BJ (cell line): Measurements from ENCODE around the gene ESPNL. TPM values are rescaled to one million over a fixed set of nuclear protein-coding genes. Genes with fewer than 3 reads are reported as not detected.

Experiments used
- CTCF ChIA-PET: fragments of 350-600 bp; formaldehyde crosslinking; extraction: SDS; loops from one replicate; lab custom pipeline; 2021; ENCODE audit warnings: antibody characterized with exemption, inconsistent platforms; lab: Yijun Ruan, JAX
- POLR2A ChIA-PET: fragments of 300-600 bp; sonication (Branson Sonifier 250); formaldehyde crosslinking; extraction: SDS; loops from one replicate; lab custom pipeline; 2021; ENCODE audit warnings: antibody characterized with exemption; lab: Charles Lee
- DNase-seq: peaks from one replicate; pipeline ENCODE4 v3.0.0-alpha.2; 2011; ENCODE audit warnings: low read depth
- H3K27me3 ChIP-seq: 2 replicates; pipeline ENCODE4 v1.6.0; 2011; ENCODE audit warnings: low read length; ENCODE audit not compliant: control insufficient read depth, insufficient read depth
- H3K36me3 ChIP-seq: 2 replicates; pipeline ENCODE4 v1.5.1; 2011; ENCODE audit warnings: low read length; ENCODE audit not compliant: control insufficient read depth, insufficient read depth
- H3K4me3 ChIP-seq: 2 replicates; pipeline ENCODE4 v1.5.1; 2011; ENCODE audit warnings: low read depth, mild to moderate bottlenecking, control low read depth, low read length
- CTCF ChIP-seq: IDR thresholded peaks from 2 replicates; pipeline ENCODE4 v1.5.1; 2011; ENCODE audit warnings: low read depth, mild to moderate bottlenecking, control low read depth, inconsistent platforms, low read length, moderate library complexity; ENCODE audit not compliant: insufficient read depth
- polyA plus RNA-seq: library from polyadenylated mRNA; depleted of rRNA; stranded (reverse); fragments of >200 nt; gene quantifications from 2 replicates; pipeline ENCODE4 v1.2.3, GENCODE V29; 2011

Gene ESPNL
- polyA plus RNA-seq, 1 experiment = 2.1 TPM

DNA sequence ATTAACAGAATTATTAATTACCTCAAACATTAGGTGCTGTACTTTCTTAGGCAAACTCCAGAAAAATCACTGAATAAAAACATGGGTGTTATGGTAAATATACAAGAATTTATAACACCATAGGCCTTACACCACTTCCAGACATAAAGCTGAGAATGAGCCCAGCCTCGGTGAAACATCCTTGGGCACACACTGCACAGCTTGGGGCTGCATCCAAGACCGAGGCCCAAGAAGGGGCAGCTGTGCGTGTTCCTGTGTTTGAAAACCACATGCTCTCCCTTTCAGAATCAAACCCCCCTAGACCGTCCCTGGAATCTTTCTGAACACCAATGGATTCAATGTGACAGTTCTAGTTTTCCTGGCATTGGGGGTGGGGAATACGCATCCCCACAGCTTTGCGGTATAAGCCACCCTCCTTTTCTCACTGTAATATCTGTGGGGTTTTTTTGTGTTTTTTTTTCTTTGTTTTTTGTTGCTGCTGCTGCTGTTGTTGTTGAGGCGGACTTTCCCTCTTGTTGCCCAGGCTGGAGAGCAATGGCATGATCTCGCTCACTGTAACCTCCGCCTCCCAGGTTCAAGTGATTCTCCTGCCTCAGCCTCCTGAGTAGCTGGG is 71.5 kb downstream of the ESPNL start:
- no peak for TF ChIP-seq CTCF
- Histone ChIP-seq H3K27me3 (no peaks in the 10 kb centered on the region), H3K4me3 (no peak overlapping the region), H3K36me3 (peaks cover 22% of the 10 kb centered on the region)
- no peak for DNase-seq
- ChIA-PET POLR2A (no interaction called here), CTCF (no interaction called here)

- CTCF ChIA-PET = no interaction called here
- H3K27me3 ChIP-seq = no peaks in the 10 kb centered on the region
- peaks cover 19% of the 10 kb centered on the region for H3K36me3 ChIP-seq
- TF ChIP-seq CTCF = no peak
- DNase-seq = no peak
- no peak overlapping the region for H3K4me3 ChIP-seq
- POLR2A ChIA-PET = no interaction called here
Measured at GRCh38 chr2:238172439-238172838, 72.3 kb downstream of the ESPNL start.

- POLR2A ChIA-PET = no interaction called here
- peak; percentile 22; the same call in 1 of the 2 replicates for TF ChIP-seq CTCF
- DNase-seq = no peak
- CTCF ChIA-PET = no interaction called here
- Histone ChIP-seq H3K36me3 (peaks cover 18% of the 10 kb centered on the region), H3K4me3 (no peak overlapping the region), H3K27me3 (no peaks in the 10 kb centered on the region)
Measured at GRCh38 chr2:238173692-238174091, 73.6 kb downstream of the ESPNL start.

- no peak for DNase-seq
Measured at GRCh38 chr2:238174291-238174690, 74.2 kb downstream of the ESPNL start.

GRCh38 chr2:238174701-238175100 is 74.6 kb downstream of the ESPNL start:
- CTCF ChIA-PET = interaction anchor here (1.2 to 1.8 kb wide), 2 partner anchors 10 to 14 kb away, joined by 3 to 5 read pairs; no protein-coding TSS in a partner anchor

More at GRCh38 chr2:238174291-238174690, 74.2 kb downstream of the ESPNL start:
- no peaks in the 10 kb centered on the region for H3K27me3 ChIP-seq
- ChIA-PET CTCF (interaction anchor here (1.2 to 1.8 kb wide), 2 partner anchors 9 to 14 kb away, joined by 3 to 5 read pairs; no protein-coding TSS in a partner anchor), POLR2A (no interaction called here)
- no peak for TF ChIP-seq CTCF
- H3K4me3 ChIP-seq = no peak overlapping the region
- H3K36me3 ChIP-seq = peaks cover 18% of the 10 kb centered on the region

More at GRCh38 chr2:238174701-238175100, 74.6 kb downstream of the ESPNL start:
- no peak overlapping the region for H3K4me3 ChIP-seq
- TF ChIP-seq CTCF = no peak
- POLR2A ChIA-PET = no interaction called here
- peaks cover 20% of the 10 kb centered on the region for H3K36me3 ChIP-seq
- no peaks in the 10 kb centered on the region for H3K27me3 ChIP-seq
- DNase-seq = no peak
